HG03175 (cell line): Measurements from ENCODE around the gene MTHFD1L.

Source experiments
- ATAC-seq: cut with Tn5 transposase; IDR thresholded peaks from one replicate; pipeline ENCODE4 v1.9.1; 2021; ENCODE audit warnings: mild to moderate bottlenecking, moderate library complexity; ENCODE audit not compliant: unreplicated experiment

Gene MTHFD1L

GRCh38 chr6:150981669-150982068 is 116.2 kb downstream of the MTHFD1L start:
- no peak for ATAC-seq

GRCh38 chr6:150987371-150987828 is 121.9 kb downstream of the MTHFD1L start:
- ATAC-seq = peak; percentile 93

- no peak for ATAC-seq
Observed at GRCh38 chr6:150987855-150988464, 122.5 kb downstream of the MTHFD1L start.

GRCh38 chr6:150991487-150991886 is 126.0 kb downstream of the MTHFD1L start:
- ATAC-seq = no peak

- ATAC-seq = no peak
Observed at GRCh38 chr6:150992262-150992661, 126.8 kb downstream of the MTHFD1L start.

GRCh38 chr6:150992703-150993102 is 127.2 kb downstream of the MTHFD1L start:
- ATAC-seq = no peak

GRCh38 chr6:150993253-150993652 is 127.8 kb downstream of the MTHFD1L start:
- no peak for ATAC-seq

GRCh38 chr6:150994026-150994425 is 128.5 kb downstream of the MTHFD1L start:
- ATAC-seq = no peak

GRCh38 chr6:150996968-150997367 is 131.5 kb downstream of the MTHFD1L start:
- no peak for ATAC-seq

- ATAC-seq = no peak
Observed at GRCh38 chr6:150999107-150999506, 133.6 kb downstream of the MTHFD1L start.

- ATAC-seq = no peak
Observed at GRCh38 chr6:150999576-150999975, 134.1 kb downstream of the MTHFD1L start.

GRCh38 chr6:151001387-151002056 is 136.0 kb downstream of the MTHFD1L start:
- no peak for ATAC-seq

- ATAC-seq = no peak
Observed at GRCh38 chr6:151002057-151002450, 136.6 kb downstream of the MTHFD1L start.

GRCh38 chr6:151002491-151002935 is 137.0 kb downstream of the MTHFD1L start:
- no peak for ATAC-seq

GRCh38 chr6:151004383-151005024 is 139.0 kb downstream of the MTHFD1L start:
- no peak for ATAC-seq

GRCh38 chr6:151005164-151005563 is 139.7 kb downstream of the MTHFD1L start:
- no peak for ATAC-seq

GRCh38 chr6:151005896-151006632 is 140.6 kb downstream of the MTHFD1L start:
- no peak for ATAC-seq

GRCh38 chr6:151007076-151007475 is 141.6 kb downstream of the MTHFD1L start:
- no peak for ATAC-seq

GRCh38 chr6:151007922-151008321 is 142.4 kb downstream of the MTHFD1L start:
- no peak for ATAC-seq

- no peak for ATAC-seq
Observed at GRCh38 chr6:151008425-151008824, 142.9 kb downstream of the MTHFD1L start.

- no peak for ATAC-seq
Observed at GRCh38 chr6:151009576-151009975, 144.1 kb downstream of the MTHFD1L start.
